Tibial nerve (tissue), 3 donors: ENCODE results near the gene CMSS1.

Experiments
- CTCF ChIP-seq, 5 experiments: fragments of 200-600 bp in 3 of 5; fragments of 450-650 bp in 2 of 5; sonication (generic) in 3 of 5; IDR thresholded peaks; one replicate each; pipeline ENCODE4 v1.5.1; 2016 to 2019; ENCODE audit warnings: antibody characterized with exemption in 5 of 5, mild to moderate bottlenecking in 3 of 5, moderate library complexity in 2 of 5
- POLR2A ChIP-seq, 2 donors: fragments of 450-650 bp; IDR thresholded peaks; one replicate each; pipeline ENCODE4 v1.6.1; 2017; ENCODE audit warnings: antibody characterized with exemption in 2 of 2, mild to moderate bottlenecking in 2 of 2, moderate library complexity in 2 of 2

GRCh38 chr3:99854756-99855298 is 37.2 kb downstream of the CMSS1 start:
- TF ChIP-seq POLR2A (IDR thresholded peaks at IDR 0.05) (no peak), CTCF (IDR thresholded peaks at IDR 0.05) (no peak)
